ENCODE data around the gene EIPR1. TPM values are rescaled to one million over a fixed set of nuclear protein-coding genes. Genes with fewer than 3 reads are reported as not detected.

Gene EIPR1
- total and polyA plus RNA-seq, 2 of the 4 experiments (the other 2 are of a cell fraction), result 46.5 to 67.4 TPM

DNA sequence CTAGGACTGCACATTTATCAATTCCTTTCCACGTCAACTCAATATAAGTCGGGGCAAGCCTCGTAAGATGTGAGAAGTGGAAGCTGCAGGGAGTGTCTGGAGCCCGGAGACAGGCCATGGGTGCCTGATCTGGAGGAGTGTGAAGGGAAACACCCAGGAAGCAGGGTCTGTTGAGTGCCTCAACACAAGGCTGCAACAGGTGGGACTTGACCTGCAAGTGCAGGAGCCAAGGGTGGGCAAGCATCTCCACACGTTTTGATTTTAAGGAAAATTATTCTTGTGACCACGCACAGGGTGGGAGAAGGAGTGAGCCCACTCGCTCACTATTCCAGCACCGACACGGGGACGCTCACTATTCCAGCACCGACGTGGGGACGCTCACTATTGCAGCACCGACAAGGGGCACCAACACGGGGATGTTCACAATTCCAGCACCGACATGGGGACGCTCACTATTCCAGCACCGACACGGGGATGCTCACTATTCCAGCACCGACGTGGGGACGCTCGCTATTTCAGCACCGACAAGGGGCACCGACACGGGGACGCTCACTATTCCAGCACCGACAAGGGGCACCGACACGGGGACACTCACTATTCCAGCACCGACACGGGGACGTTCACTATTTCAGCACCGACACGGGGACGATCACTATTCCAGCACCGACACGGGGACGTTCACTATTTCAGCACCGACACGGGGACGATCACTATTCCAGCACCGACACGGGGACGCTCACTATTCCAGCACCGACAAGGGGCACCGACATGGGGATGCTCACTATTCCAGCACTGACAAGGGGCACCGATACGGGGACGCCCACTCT lies 197.3 kb downstream of the EIPR1 start:
- Histone ChIP-seq H3K23ac (ENCODE audit: low read depth, low read length) (no peak overlapping the region), H3K27me3 (ENCODE audit: control insufficient read depth, insufficient read depth, low read length) (no peaks in the 10 kb centered on the region), H4K91ac (ENCODE audit: insufficient read depth, low read depth, low read length) (no peak overlapping the region), H2BK15ac (ENCODE audit: low read depth, low read length) (no peak overlapping the region), H4K5ac (ENCODE audit: low read depth, low read length) (no peak overlapping the region), H3K4me3 (ENCODE audit: insufficient read depth, low read depth, low read length) (no peak overlapping the region), H3K27ac (ENCODE audit: insufficient read depth, low read length) (no peak overlapping the region), H2AK5ac (ENCODE audit: low read depth, low read length) (no peak overlapping the region), H3K9ac (ENCODE audit: low read depth, low read length) (no peak overlapping the region), H3K4me2 (ENCODE audit: low read depth, low read length) (no peak overlapping the region), H3K9me1 (ENCODE audit: insufficient read depth, low read length) (0 out of 2 replicates have a peak, but pooled peaks cover 2% of the 10 kb centered on the region), H3K18ac (ENCODE audit: low read depth, low read length) (no peak overlapping the region), H3K56ac (ENCODE audit: extremely low read depth, insufficient read depth, low read length) (no peak overlapping the region), H4K20me1 (ENCODE audit: insufficient read depth, low read length) (no peaks in the 10 kb centered on the region), H2BK120ac (ENCODE audit: low read depth, low read length) (no peak overlapping the region), H3K4me1 (ENCODE audit: control insufficient read depth, insufficient read depth, low read length) (no peaks in the 10 kb centered on the region), H3K14ac (replicated peaks; ENCODE audit: low read depth, low read length) (no peak overlapping the region), H2BK5ac (ENCODE audit: low read depth, low read length, poor library complexity, severe bottlenecking) (no peak overlapping the region), H3K36me3 (ENCODE audit: control insufficient read depth, insufficient read depth, low read length) (peaks cover 2% of the 10 kb centered on the region), H3K79me1 (ENCODE audit: low read depth in 1 of 2, low read length in 2 of 2) (no peaks in the 10 kb centered on the region), H2AK9ac (replicated peaks; ENCODE audit: low read depth, low read length, poor library complexity) (no peak overlapping the region), H4K8ac (ENCODE audit: low read depth in 2 of 2, low read length in 2 of 2) (no peak overlapping the region), H2BK20ac (ENCODE audit: low read depth, low read length) (no peak overlapping the region), H2AFZ (replicated peaks; ENCODE audit: low read length, poor library complexity) (no peak overlapping the region), H3K4ac (ENCODE audit: low read depth, low read length) (no peak overlapping the region), H3K9me3 (ENCODE audit: control insufficient read depth, insufficient read depth, low read length) (peaks cover 6% of the 10 kb centered on the region; the same call in 1 of the 2 replicates)
- 86% methylated on average over 46 of the region's 50 CpGs; no CpG with 5 or more reads in 1 of the 2 experiments for WGBS, 2 experiments (ENCODE audit: extremely low coverage in 2 of 2, insufficient read length in 1 of 2)
- in situ Hi-C loops (cut with MboI; ENCODE audit: low sequenced_read_pairs), result no loop called here
- intact Hi-C loops (cut with micrococcal nuclease), result no loop called here
- dilution Hi-C loops (cut with HindIII; ENCODE audit: low sequenced_read_pairs, unreplicated experiment), result no loop called here
- POLR2A ChIA-PET (ENCODE audit: unreplicated experiment), result no interaction called here
- no peak for ATAC-seq (ENCODE audit: low read depth)
- DNase-seq, result no peak
- CTCF ChIA-PET, result no interaction called here
- no peak for TF ChIP-seq POLR2A (IDR thresholded peaks at IDR 0.05; ENCODE audit: low read depth, low read length)
- no peak for TF ChIP-seq RCOR1 (IDR thresholded peaks at IDR 0.05; ENCODE audit: insufficient replicate concordance, low read length)
- TF ChIP-seq RFX5 (IDR thresholded peaks at IDR 0.05; ENCODE audit: low read depth, low read length), result no peak
- TF ChIP-seq USF2 (IDR thresholded peaks at IDR 0.05; ENCODE audit: low read depth, low read length), result no peak
- TF ChIP-seq BHLHE40 (IDR thresholded peaks at IDR 0.05; ENCODE audit: low read depth, low read length), result no peak
- no peak for TF ChIP-seq FOS (IDR thresholded peaks at IDR 0.05; ENCODE audit: low read depth, low read length)
- no peak for TF ChIP-seq SMC3 (IDR thresholded peaks at IDR 0.05; ENCODE audit: low read depth, low read length)
- no peak for TF ChIP-seq MXI1 (IDR thresholded peaks at IDR 0.05; ENCODE audit: borderline replicate concordance, low read depth, low read length)
- TF ChIP-seq RAD21 (IDR thresholded peaks at IDR 0.05; ENCODE audit: low read length), result no peak
- TF ChIP-seq MAZ (IDR thresholded peaks at IDR 0.05; ENCODE audit: borderline replicate concordance, low read depth, low read length), result no peak
- no peak for TF ChIP-seq CTCF (conservative IDR thresholded peaks at IDR 0.05; ENCODE audit: low read depth, low read length)
- TF ChIP-seq ELK1 (IDR thresholded peaks at IDR 0.05; ENCODE audit: borderline replicate concordance, low read depth, low read length), result no peak
- TF ChIP-seq CEBPB (IDR thresholded peaks at IDR 0.05; ENCODE audit: low read depth, low read length), result no peak
- no peak for TF ChIP-seq MAFK (IDR thresholded peaks at IDR 0.05; ENCODE audit: low read depth, low read length)
- no TSS peak for BruUV-seq (replicated peaks)

All from IMR-90 (cell line).